T47D (cell line): ENCODE measurements around the gene ZMPSTE24.

Source experiments
- DNase-seq, 2 experiments: peaks; one replicate each; pipeline versions ENCODE4 v3.0.0 to v3.0.0-alpha.2; 2011 to 2012; ENCODE audit warnings: low read depth in 1 of 2, low spot score in 1 of 2
- JUND ChIP-seq: IDR thresholded peaks from 2 replicates; pipeline ENCODE4 v1.6.1; 2012; ENCODE audit warnings: low read depth
- in situ Hi-C: cut with HindIII; loops from 2 replicates; pipeline ENCODE4 v1.10.0; 2016; ENCODE audit warnings: low sequenced_read_pairs, low pct_unique_long_range_greater_than_20kb

ZMPSTE24 gene

GRCh38 chr1:40301541-40302299 lies 43.7 kb downstream of the ZMPSTE24 start:
- no peak for DNase-seq
- in situ Hi-C loops, result no loop called here
- TF ChIP-seq JUND, result no peak

- DNase-seq, result no peak
- in situ Hi-C loops, result no loop called here
These were observed 44.4 kb downstream of the ZMPSTE24 start for GRCh38 chr1:40302475-40302874.

GRCh38 chr1:40303051-40303771 lies 45.2 kb downstream of the ZMPSTE24 start:
- in situ Hi-C loops, result no loop called here
- DNase-seq, result no peak
- no peak for TF ChIP-seq JUND

More at GRCh38 chr1:40302475-40302874, 44.4 kb downstream of the ZMPSTE24 start:
- no peak for TF ChIP-seq JUND

- TF ChIP-seq JUND, result no peak
- in situ Hi-C loops, result no loop called here
- no peak for DNase-seq
These were observed 45.8 kb downstream of the ZMPSTE24 start for GRCh38 chr1:40303790-40304189.

- no peak for TF ChIP-seq JUND
- in situ Hi-C loops, result no loop called here
- peak; percentile 49 to 85 for DNase-seq
These were observed 47.4 kb downstream of the ZMPSTE24 start for GRCh38 chr1:40305451-40305850.

GRCh38 chr1:40305871-40306270 lies 47.8 kb downstream of the ZMPSTE24 start:
- no peak for TF ChIP-seq JUND
- in situ Hi-C loops, result no loop called here
- no peak for DNase-seq

- in situ Hi-C loops, result no loop called here
- peak in 1 of 2 experiments; percentile 92 for DNase-seq
- no peak for TF ChIP-seq JUND
These were observed 48.3 kb downstream of the ZMPSTE24 start for GRCh38 chr1:40306296-40306695.

- no peak for DNase-seq
- in situ Hi-C loops, result no loop called here
These were observed 49.1 kb downstream of the ZMPSTE24 start for GRCh38 chr1:40307186-40307585.

GRCh38 chr1:40308036-40308727 lies 50.1 kb downstream of the ZMPSTE24 start:
- TF ChIP-seq JUND, result no peak
- no peak for DNase-seq

More at GRCh38 chr1:40307186-40307585, 49.1 kb downstream of the ZMPSTE24 start:
- no peak for TF ChIP-seq JUND

GRCh38 chr1:40309374-40310128 lies 51.5 kb downstream of the ZMPSTE24 start:
- no peak for TF ChIP-seq JUND
- no peak for DNase-seq
- in situ Hi-C loops, result no loop called here

More at GRCh38 chr1:40308036-40308727, 50.1 kb downstream of the ZMPSTE24 start:
- in situ Hi-C loops, result no loop called here

GRCh38 chr1:40310129-40310461 lies 52.1 kb downstream of the ZMPSTE24 start:
- TF ChIP-seq JUND, result no peak
- DNase-seq, result no peak
- in situ Hi-C loops, result no loop called here

GRCh38 chr1:40310983-40311642 lies 53.1 kb downstream of the ZMPSTE24 start:
- in situ Hi-C loops, result no loop called here
- DNase-seq, result no peak

More at GRCh38 chr1:40310983-40311642, 53.1 kb downstream of the ZMPSTE24 start:
- TF ChIP-seq JUND, result no peak
